Common myeloid progenitor, CD34-positive (primary cell): ENCODE measurements around the gene MED12L.
A peak's percentile ranks its signal among the peaks of the same experiment; 100 is the strongest.

Experiments
- CTCF ChIA-PET: fragments of 350-600 bp; sonication (Branson Sonifier 250); formaldehyde crosslinking; loops from one replicate; lab custom pipeline; 2021; ENCODE audit warnings: antibody characterized with exemption; lab: Charles Lee
- POLR2A ChIA-PET: fragments of 350-600 bp; sonication (Branson Sonifier 250); formaldehyde crosslinking; loops from one replicate; lab custom pipeline; 2021; ENCODE audit warnings: antibody characterized with exemption; lab: Charles Lee
- DNase-seq, 3 donors: peaks; one replicate each; pipeline versions ENCODE4 v3.0.0 to v3.0.0-alpha.2; 2013
- H3K27ac ChIP-seq, 2 experiments: 1 replicate in 1 of 2; 2 replicates in 1 of 2; pipeline ENCODE4 v1.7.0; 2013; ENCODE audit warnings: inconsistent platforms in 2 of 2, low read length in 2 of 2, mild to moderate bottlenecking in 2 of 2, low read depth in 1 of 2, moderate library complexity in 1 of 2; ENCODE audit not compliant: severe bottlenecking in 2 of 2, insufficient read depth in 1 of 2, poor library complexity in 1 of 2
- H3K27me3 ChIP-seq, 5 experiments: replicated peaks in 2 of 5; 1 replicate in 3 of 5; 2 replicates in 2 of 5; pipeline versions ENCODE4 v1.6.1 to v1.7.0; 2013; ENCODE audit warnings: low read length in 4 of 5, mild to moderate bottlenecking in 2 of 5, moderate library complexity in 2 of 5, inconsistent platforms in 1 of 5; ENCODE audit not compliant: insufficient read depth in 5 of 5, control insufficient read depth in 4 of 5
- H3K36me3 ChIP-seq, 4 experiments: 1 replicate in 2 of 4; 2 replicates in 2 of 4; pipeline versions ENCODE4 v1.6.1 to v1.7.0; 2013; ENCODE audit warnings: low read length in 3 of 4, control low read depth in 1 of 4, mild to moderate bottlenecking in 1 of 4; ENCODE audit not compliant: control insufficient read depth in 4 of 4, insufficient read depth in 4 of 4
- H3K4me1 ChIP-seq, 4 experiments: 1 replicate in 3 of 4; 2 replicates in 1 of 4; pipeline versions ENCODE4 v1.6.1 to v1.7.1; 2013; ENCODE audit warnings: low read length in 3 of 4, mild to moderate bottlenecking in 3 of 4, control low read depth in 1 of 4, inconsistent platforms in 1 of 4, moderate library complexity in 1 of 4; ENCODE audit not compliant: control insufficient read depth in 4 of 4, insufficient read depth in 4 of 4; ENCODE audit errors: control extremely low read depth in 1 of 4
- H3K4me3 ChIP-seq, 7 experiments: 1 replicate in 4 of 7; 2 replicates in 3 of 7; pipeline versions ENCODE4 v1.5.1 to v1.7.0; 2013; ENCODE audit warnings: mild to moderate bottlenecking in 7 of 7, low read length in 6 of 7, moderate library complexity in 6 of 7, inconsistent platforms in 2 of 7, low read depth in 2 of 7, control low read depth in 1 of 7; ENCODE audit not compliant: insufficient read depth in 4 of 7, control insufficient read depth in 1 of 7; ENCODE audit errors: extremely low read depth in 1 of 7
- H3K9me3 ChIP-seq, 5 experiments: 1 replicate in 4 of 5; 2 replicates in 1 of 5; pipeline versions ENCODE4 v1.6.1 to v1.7.1; 2013; ENCODE audit warnings: low read length in 4 of 5, mild to moderate bottlenecking in 2 of 5, inconsistent platforms in 1 of 5, low read depth in 1 of 5, moderate library complexity in 1 of 5; ENCODE audit not compliant: control insufficient read depth in 4 of 5, insufficient read depth in 2 of 5; ENCODE audit errors: control extremely low read depth in 1 of 5
- WGBS: methylation state at CpG from one replicate; pipeline ENCODE4 v1.1.5; 2013; ENCODE audit not compliant: insufficient coverage; 5-methylcytosine and 5-hydroxymethylcytosine counted together

Gene MED12L

GRCh38 chr3:151456065-151456464, 370.6 kb downstream of the MED12L start:
- WGBS, result 100% methylated on average over 1 of the region's 3 CpGs
- CTCF ChIA-PET, result interaction anchor here (1.2 to 2.8 kb wide), 3 partner anchors 8 to 12 kb away, joined by 4 to 13 read pairs (median 5); no protein-coding TSS in a partner anchor
- H3K9me3 ChIP-seq, result no peaks in the 10 kb centered on the region
- POLR2A ChIA-PET, result no interaction called here
- peaks cover 0 to 4% (median 1%) of the 10 kb centered on the region in 4 experiments for H3K4me1 ChIP-seq
- no peak for DNase-seq
- no peak overlapping the region for H3K27ac ChIP-seq
- H3K4me3 ChIP-seq, result no peak overlapping the region
- peaks cover 0 to 12% (median 0%) of the 10 kb centered on the region in 5 experiments for H3K27me3 ChIP-seq
- no peaks in the 10 kb centered on the region for H3K36me3 ChIP-seq

GRCh38 chr3:151459358-151459757, 373.9 kb downstream of the MED12L start:
- no peak overlapping the region for H3K27ac ChIP-seq
- peaks cover 0 to 5% (median 2%) of the 10 kb centered on the region in 4 experiments for H3K4me1 ChIP-seq
- ChIA-PET POLR2A (no interaction called here), CTCF (interaction anchor here (0.8 to 1.6 kb wide), 3 partner anchors 9 to 20 kb away, joined by 3 to 10 read pairs (median 4); no protein-coding TSS in a partner anchor)
- peaks cover 0 to 24% (median 0%) of the 10 kb centered on the region in 5 experiments for H3K27me3 ChIP-seq
- H3K9me3 ChIP-seq, result no peaks in the 10 kb centered on the region
- no peak for DNase-seq
- H3K4me3 ChIP-seq, result no peak overlapping the region
- 92% methylated on average over 2 of the region's 3 CpGs for WGBS
- H3K36me3 ChIP-seq, result no peaks in the 10 kb centered on the region

- Histone ChIP-seq H3K27ac (no peak overlapping the region), H3K36me3 (no peaks in the 10 kb centered on the region), H3K9me3 (no peaks in the 10 kb centered on the region), H3K27me3 (peaks cover 0 to 24% (median 0%) of the 10 kb centered on the region in 5 experiments), H3K4me1 (peaks cover 0 to 5% (median 2%) of the 10 kb centered on the region in 4 experiments), H3K4me3 (no peak overlapping the region)
- DNase-seq, result no peak
- ChIA-PET CTCF (interaction anchor here (0.8 to 1.6 kb wide), 2 partner anchors 8 to 13 kb away, joined by 3 to 10 read pairs; no protein-coding TSS in a partner anchor), POLR2A (no interaction called here)
- WGBS, result no CpG with 5 or more reads among the region's 2 CpGs
Measured at GRCh38 chr3:151460228-151460627, 374.8 kb downstream of the MED12L start.

GRCh38 chr3:151460774-151461450, 375.4 kb downstream of the MED12L start, which contains the start of gene IGSF10:
Gene IGSF10, minus strand, starts transcription at chr3:151461061. Its CDS starts 2,352 bp downstream, at chr3:151458709.
- POLR2A ChIA-PET, result interaction anchor here (0.8 kb wide), 1 partner anchor 416 kb away, joined by 3 read pairs; no protein-coding TSS in a partner anchor
- H3K27ac ChIP-seq, result no peak within 1 kb of the TSS

GRCh38 chr3:151462278-151462780, 376.9 kb downstream of the MED12L start:
- Histone ChIP-seq H3K27ac (no peak overlapping the region), H3K27me3 (peaks cover 0 to 24% (median 0%) of the 10 kb centered on the region in 5 experiments), H3K4me1 (peaks cover 0 to 5% (median 2%) of the 10 kb centered on the region in 4 experiments), H3K4me3 (no peak overlapping the region), H3K9me3 (no peaks in the 10 kb centered on the region), H3K36me3 (no peaks in the 10 kb centered on the region)
- ChIA-PET CTCF (interaction anchor here (0.8 kb wide), 1 partner anchor 375 kb away, joined by 3 read pairs; no protein-coding TSS in a partner anchor), POLR2A (no interaction called here)
- WGBS, result 95% methylated on average over 4 of the region's 6 CpGs
- DNase-seq, result no peak

More at GRCh38 chr3:151460774-151461450, 375.4 kb downstream of the MED12L start, which contains the start of gene IGSF10:
- 58% methylated on average over 20 of the region's 40 CpGs for WGBS
- H3K9me3 ChIP-seq, result no peaks in the 10 kb centered on the region
- CTCF ChIA-PET, result no interaction called here
- peaks cover 0 to 5% (median 2%) of the 10 kb centered on the region in 4 experiments for H3K4me1 ChIP-seq
- peak within 1 kb of the TSS in 6 of 7 experiments; percentile 26 to 68 (median 39) for H3K4me3 ChIP-seq
- H3K27me3 ChIP-seq, result peaks cover 0 to 24% (median 0%) of the 10 kb centered on the region in 5 experiments
- DNase-seq, result no peak
- no peaks in the 10 kb centered on the region for H3K36me3 ChIP-seq

GRCh38 chr3:151462991-151463390, 377.5 kb downstream of the MED12L start:
- H3K9me3 ChIP-seq, result no peaks in the 10 kb centered on the region
- H3K27ac ChIP-seq, result no peak overlapping the region
- no peaks in the 10 kb centered on the region for H3K36me3 ChIP-seq
- ChIA-PET POLR2A (no interaction called here), CTCF (interaction anchor here (0.8 kb wide), 1 partner anchor 374 kb away, joined by 3 read pairs; no protein-coding TSS in a partner anchor)
- no peak overlapping the region for H3K4me3 ChIP-seq
- peaks cover 0 to 5% (median 2%) of the 10 kb centered on the region in 4 experiments for H3K4me1 ChIP-seq
- DNase-seq, result no peak
- WGBS, result no CpG with 5 or more reads among the region's 1 CpG
- peaks cover 0 to 24% (median 0%) of the 10 kb centered on the region in 5 experiments for H3K27me3 ChIP-seq
